Endothelial cell of umbilical vein (primary cell): ENCODE results near the gene KMT2B. TPM values are rescaled to one million over a fixed set of nuclear protein-coding genes. Genes with fewer than 3 reads are reported as not detected.

Experiments used
- BruUV-seq: library from RNA; stranded (reverse); fragments of 400-500 nt; replicated peaks from 2 replicates; lab custom pipeline; 2021; lab: Mats Ljungman, UMichigan
- CTCF ChIA-PET: fragments of 300-600, 350-600 bp; sonication (Branson Sonifier 250); formaldehyde crosslinking; loops from one replicate; lab custom pipeline; 2021; ENCODE audit warnings: antibody characterized with exemption, inconsistent platforms; lab: Charles Lee
- POLR2A ChIA-PET: fragments of 300-600, 350-600 bp; sonication (Branson Sonifier 250); formaldehyde crosslinking; loops from one replicate; lab custom pipeline; 2021; ENCODE audit warnings: antibody characterized with exemption, inconsistent platforms; lab: Charles Lee
- DNase-seq: peaks from one replicate; pipeline ENCODE4 v3.0.0-alpha.2; 2011; ENCODE audit warnings: low read depth, low spot score
- FAIRE-seq: peaks from 2 replicates; lab custom pipeline; 2011; peaks lifted over from hg19 to GRCh38; lab: Jason Lieb, UNC
- H2AFZ ChIP-seq: 2 replicates; pipeline ENCODE4 v1.6.0; 2012; ENCODE audit warnings: low read depth, low read length, control low read depth, inconsistent platforms
- H3K27ac ChIP-seq: 2 replicates; pipeline ENCODE4 v1.5.1; 2011; ENCODE audit warnings: low read depth, mild to moderate bottlenecking, control low read depth, low read length, moderate library complexity; ENCODE audit not compliant: insufficient read depth
- H3K27me3 ChIP-seq, 2 experiments: 2 replicates each; pipeline versions ENCODE4 v1.6.0 to v1.6.1; 2011; ENCODE audit warnings: low read length in 2 of 2, mixed read lengths in 1 of 2; ENCODE audit not compliant: control insufficient read depth in 2 of 2, insufficient read depth in 2 of 2
- H3K36me3 ChIP-seq, 2 experiments: 2 replicates in 1 of 2; 3 replicates in 1 of 2; pipeline ENCODE4 v1.5.1; 2011; ENCODE audit warnings: low read length in 2 of 2, mild to moderate bottlenecking in 1 of 2, moderate library complexity in 1 of 2; ENCODE audit not compliant: control insufficient read depth in 2 of 2, insufficient read depth in 2 of 2; ENCODE audit errors: extremely low read depth in 1 of 2
- H3K4me1 ChIP-seq: 3 replicates; pipeline ENCODE4 v1.5.1; 2011; ENCODE audit warnings: mild to moderate bottlenecking, low read length; ENCODE audit not compliant: control insufficient read depth, insufficient read depth; ENCODE audit errors: extremely low read depth
- H3K4me2 ChIP-seq: 2 replicates; pipeline ENCODE4 v1.6.1; 2011; ENCODE audit warnings: low read length, control low read depth, mixed read lengths; ENCODE audit not compliant: insufficient read depth
- H3K4me3 ChIP-seq, 3 experiments: fragments of 200-600 bp in 1 of 3; sonication (generic), shearing (Covaris generic) in 1 of 3; replicated peaks in 1 of 3; 2 replicates each; pipeline ENCODE4 v1.5.1; 2011 to 2016; ENCODE audit warnings: control low read depth in 3 of 3, low read length in 3 of 3, mild to moderate bottlenecking in 2 of 3, inconsistent platforms in 1 of 3, low read depth in 1 of 3, moderate library complexity in 1 of 3; ENCODE audit not compliant: insufficient read depth in 1 of 3
- H3K79me2 ChIP-seq: 2 replicates; pipeline ENCODE4 v1.6.0; 2012; ENCODE audit warnings: low read length, inconsistent platforms; ENCODE audit not compliant: control insufficient read depth, insufficient read depth
- H3K9ac ChIP-seq: replicated peaks from 2 replicates; pipeline ENCODE3; 2011; ENCODE audit warnings: low read length, control low read depth; ENCODE audit not compliant: insufficient read depth; ENCODE audit errors: extremely low read depth
- H3K9me1 ChIP-seq: replicated peaks from 3 replicates; pipeline ENCODE4 v1.6.0; 2011; ENCODE audit warnings: mild to moderate bottlenecking, low read length; ENCODE audit not compliant: control insufficient read depth, insufficient read depth; ENCODE audit errors: extremely low read depth
- H3K9me3 ChIP-seq: replicated peaks from 2 replicates; pipeline ENCODE4 v1.5.1; 2012; ENCODE audit warnings: low read length, inconsistent platforms; ENCODE audit not compliant: control insufficient read depth, insufficient read depth
- H4K20me1 ChIP-seq: replicated peaks from 2 replicates; pipeline ENCODE3; 2011; ENCODE audit warnings: mild to moderate bottlenecking, low read length; ENCODE audit not compliant: control insufficient read depth, insufficient read depth; ENCODE audit errors: extremely low read depth
- CTCF ChIP-seq, 2 donors: IDR thresholded peaks; 1 replicate in 1 of 2; 2 replicates in 1 of 2; pipeline ENCODE4 v1.5.1; 2011; ENCODE audit warnings: low read length in 2 of 2, mild to moderate bottlenecking in 2 of 2, moderate library complexity in 2 of 2, control low read depth in 1 of 2, inconsistent platforms in 1 of 2, low read depth in 1 of 2; ENCODE audit not compliant: insufficient read depth in 1 of 2; ENCODE audit errors: extremely low read depth in 1 of 2
- EZH2 ChIP-seq: IDR thresholded peaks from 2 replicates; pipeline ENCODE4 v1.6.1; 2012; ENCODE audit warnings: borderline replicate concordance, low read depth, mild to moderate bottlenecking, moderate library complexity, low read length, inconsistent platforms; ENCODE audit not compliant: severe bottlenecking
- GATA2 ChIP-seq: IDR thresholded peaks from 2 replicates; pipeline ENCODE4 v1.7.0; 2011; ENCODE audit warnings: low read depth, mild to moderate bottlenecking, moderate library complexity, mixed read lengths, low read length; ENCODE audit not compliant: insufficient read length, insufficient read depth
- dilution Hi-C: fragments of 300-500 bp; cut with MboI; formaldehyde crosslinking; loops from one replicate; pipeline ENCODE4 v1.15.0; 2019; ENCODE audit warnings: low sequenced_read_pairs; ENCODE audit not compliant: extremely low pct_ligation_motif_present
- intact Hi-C: fragments of 100-400 bp; cut with micrococcal nuclease; formaldehyde crosslinking; loops from one replicate; pipeline ENCODE4 v1.10.0; 2022
- polyA plus RNA-seq, 4 experiments: library from polyadenylated mRNA; depleted of rRNA in 3 of 4; stranded (reverse) in 3 of 4; unstranded in 1 of 4; fragments of >200 nt; gene quantifications; 2 replicates each; pipeline versions ENCODE4 v1.2.1 to v1.2.3, GENCODE V29; 2011 to 2012; ENCODE audit warnings: missing spikeins in 1 of 4
- total RNA-seq: library from RNA; stranded (reverse); gene quantifications from 2 replicates; pipeline ENCODE4 v1.2.3, GENCODE V29; 2021
- TF ChIP-seq, protein P1 (sequence below): IDR thresholded peaks from 2 replicates; pipeline ENCODE4 v1.6.1; 2011; ENCODE audit not compliant: insufficient read depth, insufficient read length

The KMT2B gene
- total and polyA plus RNA-seq, 2 donors (not counting 3 experiments of a cell fraction or from before 2014, with no cell fraction given) = 28.4 to 37.2 TPM

DNA sequence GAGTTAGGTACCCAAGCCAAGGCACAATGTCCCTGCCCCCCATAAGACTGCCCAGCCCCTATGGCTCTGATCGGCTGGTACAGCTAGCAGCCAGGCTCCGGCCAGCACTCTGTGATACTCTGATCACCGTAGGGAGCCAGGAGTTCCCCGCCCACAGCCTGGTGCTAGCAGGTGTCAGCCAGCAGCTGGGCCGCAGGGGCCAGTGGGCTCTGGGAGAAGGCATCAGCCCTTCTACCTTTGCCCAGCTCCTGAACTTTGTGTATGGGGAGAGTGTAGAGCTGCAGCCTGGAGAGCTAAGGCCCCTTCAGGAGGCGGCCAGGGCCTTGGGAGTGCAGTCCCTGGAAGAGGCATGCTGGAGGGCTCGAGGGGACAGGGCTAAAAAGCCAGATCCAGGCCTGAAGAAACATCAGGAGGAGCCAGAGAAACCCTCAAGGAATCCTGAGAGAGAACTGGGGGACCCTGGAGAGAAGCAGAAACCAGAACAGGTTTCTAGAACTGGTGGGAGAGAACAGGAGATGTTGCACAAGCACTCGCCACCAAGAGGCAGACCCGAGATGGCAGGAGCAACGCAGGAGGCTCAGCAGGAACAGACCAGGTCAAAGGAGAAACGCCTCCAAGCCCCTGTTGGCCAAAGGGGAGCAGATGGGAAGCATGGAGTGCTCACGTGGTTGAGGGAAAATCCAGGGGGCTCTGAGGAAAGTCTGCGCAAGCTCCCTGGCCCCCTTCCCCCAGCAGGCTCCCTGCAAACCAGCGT is 3.0 kb upstream of the KMT2B start:
- H3K79me2 ChIP-seq = peaks cover 17% of the 10 kb centered on the region
- ChIA-PET CTCF (interaction anchor here (2.2 kb wide), 1 partner anchor 20 kb away, joined by 11 read pairs; no protein-coding TSS in a partner anchor), POLR2A (no interaction called here)
- H3K4me2 ChIP-seq = no peak overlapping the region
- no peak overlapping the region for H3K4me3 ChIP-seq
- FAIRE-seq (no peak), DNase-seq (no peak)
- H3K9me3 ChIP-seq = no peaks in the 10 kb centered on the region
- TF ChIP-seq GATA2 (no peak), CTCF (IDR thresholded peaks at IDR 0.05; ENCODE audit: extremely low read depth in 1 of 2, insufficient read depth in 1 of 2, low read depth in 1 of 2, low read length in 2 of 2) (no peak), EZH2 (no peak)
- TF ChIP-seq, protein P1, sequence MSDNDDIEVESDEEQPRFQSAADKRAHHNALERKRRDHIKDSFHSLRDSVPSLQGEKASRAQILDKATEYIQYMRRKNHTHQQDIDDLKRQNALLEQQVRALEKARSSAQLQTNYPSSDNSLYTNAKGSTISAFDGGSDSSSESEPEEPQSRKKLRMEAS = no peak
- no TSS peak for BruUV-seq
- no peaks in the 10 kb centered on the region for H4K20me1 ChIP-seq
- no peaks in the 10 kb centered on the region for H3K27me3 ChIP-seq
- no peak overlapping the region for H2AFZ ChIP-seq
- dilution Hi-C loops (no loop called here), intact Hi-C loops (no loop called here)
- no peak overlapping the region for H3K27ac ChIP-seq
- peaks cover 17% of the 10 kb centered on the region for H3K4me1 ChIP-seq
- H3K9me1 ChIP-seq = no peaks in the 10 kb centered on the region
- H3K36me3 ChIP-seq = peaks cover 0 to 2% of the 10 kb centered on the region in 2 experiments
- no peak overlapping the region for H3K9ac ChIP-seq
